Activated CD4-positive, alpha-beta T cell treated with anti-CD3 and anti-CD28 coated beads for 4 hours (primary cell): Measurements from ENCODE around the gene CEACAM5.

Experiments used
- DNase-seq, 2 donors: peaks; one replicate each; pipeline ENCODE4 v3.0.0-alpha.2; 2020

Gene CEACAM5

GRCh38 chr19:41708481-41708880, at the start of gene CEACAM5:
TSS of gene CEACAM5 (plus strand) at chr19:41708626. CDS start at chr19:41708732, 106 bp downstream.
- no peak for DNase-seq

GRCh38 chr19:41666075-41666474, 42.4 kb upstream of the CEACAM5 start:
- DNase-seq: no peak

- DNase-seq: no peak
Observed at GRCh38 chr19:41668315-41668714, 40.1 kb upstream of the CEACAM5 start.

GRCh38 chr19:41670755-41671154, 37.7 kb upstream of the CEACAM5 start:
- no peak for DNase-seq

GRCh38 chr19:41671486-41671885, 36.9 kb upstream of the CEACAM5 start:
- DNase-seq: no peak

GRCh38 chr19:41682437-41682836, 26.0 kb upstream of the CEACAM5 start:
- no peak for DNase-seq

GRCh38 chr19:41687419-41687818, 21.0 kb upstream of the CEACAM5 start:
- DNase-seq: no peak

- no peak for DNase-seq
Observed at GRCh38 chr19:41688098-41688497, 20.3 kb upstream of the CEACAM5 start, which contains the start of gene CEACAM7. TSS of gene CEACAM7 (minus strand) at chr19:41688270. CDS start at chr19:41688165, 105 bp downstream.

GRCh38 chr19:41688687-41689086, 19.7 kb upstream of the CEACAM5 start:
- no peak for DNase-seq

- DNase-seq: no peak
Observed at GRCh38 chr19:41689993-41690800, 18.2 kb upstream of the CEACAM5 start.

- DNase-seq: no peak
Observed at GRCh38 chr19:41690801-41691065, 17.7 kb upstream of the CEACAM5 start.

- peak in 1 of 2 donors; percentile 28 for DNase-seq
Observed at GRCh38 chr19:41691268-41691970, 17.0 kb upstream of the CEACAM5 start.

- DNase-seq: no peak
Observed at GRCh38 chr19:41694196-41694595, 14.2 kb upstream of the CEACAM5 start.

- DNase-seq: no peak
Observed at GRCh38 chr19:41694831-41695635, 13.4 kb upstream of the CEACAM5 start.

GRCh38 chr19:41695745-41696144, 12.7 kb upstream of the CEACAM5 start:
- no peak for DNase-seq

GRCh38 chr19:41696402-41697197, 11.8 kb upstream of the CEACAM5 start:
- no peak for DNase-seq

- DNase-seq: no peak
Observed at GRCh38 chr19:41697198-41697855, 11.1 kb upstream of the CEACAM5 start.

- DNase-seq: no peak
Observed at GRCh38 chr19:41698746-41699230, 9.6 kb upstream of the CEACAM5 start.

- DNase-seq: no peak
Observed at GRCh38 chr19:41699231-41699967, 9.0 kb upstream of the CEACAM5 start.

- no peak for DNase-seq
Observed at GRCh38 chr19:41699968-41700323, 8.5 kb upstream of the CEACAM5 start.
